Measurements from ENCODE around the gene UBXN10. TPM values are rescaled to one million over a fixed set of nuclear protein-coding genes. Genes with fewer than 3 reads are reported as not detected.

The UBXN10 gene
- total RNA-seq (0.30 TPM), polyA plus RNA-seq (under 1 TPM in 3 of 4 donors, not detected in 1; 0.06 to 0.41 (median 0.37) TPM)

GRCh38 chr1:20185834-20186782, at the start of gene UBXN10, which contains the start of gene PLA2G2C:
UBXN10 (plus strand) TSS chr1:20186096; CDS start chr1:20190562, 4,466 bp downstream.
PLA2G2C (minus strand) TSS chr1:20186518; CDS start chr1:20177363, 9,155 bp downstream.
- H3K27me3 Mint-ChIP-seq: no peaks in the 10 kb centered on the region
- H3K36me3 ChIP-seq (ENCODE audit: control insufficient read depth, insufficient read depth, low read length): no peaks in the 10 kb centered on the region
- no peaks in the 10 kb centered on the region for H3K36me3 Mint-ChIP-seq
- H3K27ac Mint-ChIP-seq: peak within 1 kb of the TSS; percentile 51 to 96 (median 86)
- peak within 1 kb of the TSS; percentile 83 to 89 (median 86) for H3K4me3 Mint-ChIP-seq
- H3K4me3 ChIP-seq (ENCODE audit: low read depth, low read length): peak within 1 kb of the TSS; percentile 71
- ATAC-seq (ENCODE audit: low read depth in 2 of 2): peak; percentile 34 to 35
- peaks cover 0 to 1% (median 0%) of the 10 kb centered on the region in 7 donors for H3K9me3 Mint-ChIP-seq
- no peaks in the 10 kb centered on the region for H3K27me3 ChIP-seq (ENCODE audit: control insufficient read depth, insufficient read depth, low read length)
- peak in 2 of 3 donors; percentile 28 to 76 for DNase-seq
- H3K4me1 Mint-ChIP-seq: peaks cover 0 to 48% (median 31%) of the 10 kb centered on the region in 4 donors
- H3K4me1 ChIP-seq (ENCODE audit: control insufficient read depth, insufficient read depth, low read length, poor library complexity, severe bottlenecking): peaks cover 27% of the 10 kb centered on the region
- no peaks in the 10 kb centered on the region for H3K9me3 ChIP-seq (ENCODE audit: control insufficient read depth in 2 of 2, low read length in 2 of 2)
- H3K27ac ChIP-seq (ENCODE audit: insufficient read depth, low read length, poor library complexity, severe bottlenecking): peak within 1 kb of the TSS; percentile 44

- peaks cover 5% of the 10 kb centered on the region for H3K27me3 ChIP-seq (ENCODE audit: control insufficient read depth, insufficient read depth, low read length)
- ATAC-seq (ENCODE audit: low read depth in 2 of 2): no peak
- H3K36me3 ChIP-seq (ENCODE audit: control insufficient read depth, insufficient read depth, low read length): no peaks in the 10 kb centered on the region
- H3K4me3 Mint-ChIP-seq: no peak overlapping the region
- no peaks in the 10 kb centered on the region for H3K4me1 Mint-ChIP-seq
- H3K4me1 ChIP-seq (ENCODE audit: control insufficient read depth, insufficient read depth, low read length, poor library complexity, severe bottlenecking): no peaks in the 10 kb centered on the region
- no peaks in the 10 kb centered on the region for H3K9me3 ChIP-seq (ENCODE audit: control insufficient read depth in 2 of 2, low read length in 2 of 2)
- H3K27me3 Mint-ChIP-seq: peaks cover 25% of the 10 kb centered on the region
- peaks cover 0 to 5% (median 0%) of the 10 kb centered on the region in 7 donors for H3K9me3 Mint-ChIP-seq
- DNase-seq: no peak
- no peaks in the 10 kb centered on the region for H3K36me3 Mint-ChIP-seq
- no peak overlapping the region for H3K4me3 ChIP-seq (ENCODE audit: low read depth, low read length)
- H3K27ac ChIP-seq (ENCODE audit: insufficient read depth, low read length, poor library complexity, severe bottlenecking): no peak overlapping the region
- H3K27ac Mint-ChIP-seq: no peak overlapping the region
These were observed 49.6 kb upstream of the UBXN10 start for GRCh38 chr1:20136249-20136648.

- H3K27me3 Mint-ChIP-seq: peaks cover 23% of the 10 kb centered on the region
- H3K9me3 ChIP-seq (ENCODE audit: control insufficient read depth in 2 of 2, low read length in 2 of 2): no peaks in the 10 kb centered on the region
- DNase-seq (no peak), ATAC-seq (ENCODE audit: low read depth in 2 of 2) (no peak)
- H3K27ac Mint-ChIP-seq: no peak overlapping the region
- H3K36me3 Mint-ChIP-seq: no peaks in the 10 kb centered on the region
- H3K27me3 ChIP-seq (ENCODE audit: control insufficient read depth, insufficient read depth, low read length): peaks cover 5% of the 10 kb centered on the region
- H3K4me1 Mint-ChIP-seq: no peaks in the 10 kb centered on the region
- no peaks in the 10 kb centered on the region for H3K36me3 ChIP-seq (ENCODE audit: control insufficient read depth, insufficient read depth, low read length)
- H3K27ac ChIP-seq (ENCODE audit: insufficient read depth, low read length, poor library complexity, severe bottlenecking): no peak overlapping the region
- no peak overlapping the region for H3K4me3 ChIP-seq (ENCODE audit: low read depth, low read length)
- no peak overlapping the region for H3K4me3 Mint-ChIP-seq
- H3K4me1 ChIP-seq (ENCODE audit: control insufficient read depth, insufficient read depth, low read length, poor library complexity, severe bottlenecking): no peaks in the 10 kb centered on the region
- H3K9me3 Mint-ChIP-seq: peaks cover 0 to 5% (median 0%) of the 10 kb centered on the region in 7 donors
These were observed 48.8 kb upstream of the UBXN10 start for GRCh38 chr1:20137055-20137454.

- Mint-ChIP-seq H3K4me1 (no peaks in the 10 kb centered on the region), H3K9me3 (peaks cover 0 to 5% (median 0%) of the 10 kb centered on the region in 7 donors), H3K27me3 (peaks cover 25% of the 10 kb centered on the region), H3K36me3 (no peaks in the 10 kb centered on the region), H3K4me3 (no peak overlapping the region), H3K27ac (no peak overlapping the region)
- Histone ChIP-seq H3K36me3 (ENCODE audit: control insufficient read depth, insufficient read depth, low read length) (no peaks in the 10 kb centered on the region), H3K4me3 (ENCODE audit: low read depth, low read length) (no peak overlapping the region), H3K4me1 (ENCODE audit: control insufficient read depth, insufficient read depth, low read length, poor library complexity, severe bottlenecking) (no peaks in the 10 kb centered on the region), H3K27ac (ENCODE audit: insufficient read depth, low read length, poor library complexity, severe bottlenecking) (no peak overlapping the region), H3K9me3 (ENCODE audit: control insufficient read depth in 2 of 2, low read length in 2 of 2) (no peaks in the 10 kb centered on the region), H3K27me3 (ENCODE audit: control insufficient read depth, insufficient read depth, low read length) (peaks cover 5% of the 10 kb centered on the region)
- no peak for ATAC-seq (ENCODE audit: low read depth in 2 of 2)
- DNase-seq: no peak
These were observed 48.3 kb upstream of the UBXN10 start for GRCh38 chr1:20137604-20138003.

GRCh38 chr1:20138346-20138745, 47.5 kb upstream of the UBXN10 start:
- peaks cover 5% of the 10 kb centered on the region for H3K27me3 ChIP-seq (ENCODE audit: control insufficient read depth, insufficient read depth, low read length)
- DNase-seq (no peak), ATAC-seq (ENCODE audit: low read depth in 2 of 2) (no peak)
- H3K4me3 ChIP-seq (ENCODE audit: low read depth, low read length): no peak overlapping the region
- H3K9me3 ChIP-seq (ENCODE audit: control insufficient read depth in 2 of 2, low read length in 2 of 2): no peaks in the 10 kb centered on the region
- Mint-ChIP-seq H3K4me3 (no peak overlapping the region), H3K27ac (no peak overlapping the region), H3K36me3 (no peaks in the 10 kb centered on the region), H3K4me1 (no peaks in the 10 kb centered on the region), H3K9me3 (peaks cover 0 to 4% (median 0%) of the 10 kb centered on the region in 7 donors), H3K27me3 (peaks cover 25% of the 10 kb centered on the region)
- no peaks in the 10 kb centered on the region for H3K36me3 ChIP-seq (ENCODE audit: control insufficient read depth, insufficient read depth, low read length)
- H3K4me1 ChIP-seq (ENCODE audit: control insufficient read depth, insufficient read depth, low read length, poor library complexity, severe bottlenecking): no peaks in the 10 kb centered on the region
- no peak overlapping the region for H3K27ac ChIP-seq (ENCODE audit: insufficient read depth, low read length, poor library complexity, severe bottlenecking)

- DNase-seq (no peak), ATAC-seq (ENCODE audit: low read depth in 2 of 2) (no peak)
- Mint-ChIP-seq H3K9me3 (peaks cover 0 to 2% (median 0%) of the 10 kb centered on the region in 7 donors), H3K27me3 (peaks cover 23% of the 10 kb centered on the region), H3K36me3 (no peaks in the 10 kb centered on the region), H3K4me3 (no peak within 1 kb of the TSS), H3K27ac (no peak within 1 kb of the TSS), H3K4me1 (no peaks in the 10 kb centered on the region)
- Histone ChIP-seq H3K4me1 (ENCODE audit: control insufficient read depth, insufficient read depth, low read length, poor library complexity, severe bottlenecking) (no peaks in the 10 kb centered on the region), H3K4me3 (ENCODE audit: low read depth, low read length) (no peak within 1 kb of the TSS), H3K9me3 (ENCODE audit: control insufficient read depth in 2 of 2, low read length in 2 of 2) (no peaks in the 10 kb centered on the region), H3K27me3 (ENCODE audit: control insufficient read depth, insufficient read depth, low read length) (peaks cover 3% of the 10 kb centered on the region), H3K36me3 (ENCODE audit: control insufficient read depth, insufficient read depth, low read length) (no peaks in the 10 kb centered on the region), H3K27ac (ENCODE audit: insufficient read depth, low read length, poor library complexity, severe bottlenecking) (no peak within 1 kb of the TSS)
These were observed 46.8 kb upstream of the UBXN10 start, which contains the start of gene PLA2G2F for GRCh38 chr1:20138961-20139550. PLA2G2F (plus strand) TSS chr1:20139323; CDS start chr1:20139428, 105 bp downstream.

GRCh38 chr1:20139776-20140612, 45.9 kb upstream of the UBXN10 start:
- H3K27me3 Mint-ChIP-seq: peaks cover 19% of the 10 kb centered on the region
- peaks cover 0 to 1% (median 0%) of the 10 kb centered on the region in 7 donors for H3K9me3 Mint-ChIP-seq
- ATAC-seq (ENCODE audit: low read depth in 2 of 2) (no peak), DNase-seq (no peak)
- H3K27me3 ChIP-seq (ENCODE audit: control insufficient read depth, insufficient read depth, low read length): peaks cover 3% of the 10 kb centered on the region
- no peak overlapping the region for H3K27ac Mint-ChIP-seq
- H3K4me1 Mint-ChIP-seq: no peaks in the 10 kb centered on the region
- no peaks in the 10 kb centered on the region for H3K4me1 ChIP-seq (ENCODE audit: control insufficient read depth, insufficient read depth, low read length, poor library complexity, severe bottlenecking)
- no peak overlapping the region for H3K4me3 ChIP-seq (ENCODE audit: low read depth, low read length)
- H3K27ac ChIP-seq (ENCODE audit: insufficient read depth, low read length, poor library complexity, severe bottlenecking): no peak overlapping the region
- H3K36me3 Mint-ChIP-seq: no peaks in the 10 kb centered on the region
- no peaks in the 10 kb centered on the region for H3K9me3 ChIP-seq (ENCODE audit: control insufficient read depth in 2 of 2, low read length in 2 of 2)
- no peak overlapping the region for H3K4me3 Mint-ChIP-seq
- no peaks in the 10 kb centered on the region for H3K36me3 ChIP-seq (ENCODE audit: control insufficient read depth, insufficient read depth, low read length)
